SKM-1 (cell line): ENCODE results near the gene RBL1.
"Not testable (repeated sequence)": the region's sequence is repeated elsewhere in the genome, so short reads cannot be mapped to it uniquely, and the experiment has no call there.

Experiments
- DNase-seq: peaks from one replicate; lab custom pipeline; 2025; ENCODE audit not compliant: unreplicated experiment; lab: John Stamatoyannopoulos, UW

RBL1 gene

GRCh38 chr20:37075932-37076685 lies 19.7 kb downstream of the RBL1 start:
- no peak for DNase-seq

GRCh38 chr20:37072293-37073196 lies 23.3 kb downstream of the RBL1 start:
- DNase-seq = no peak

- DNase-seq = no peak
Measured at GRCh38 chr20:37071481-37071911, 24.3 kb downstream of the RBL1 start.

GRCh38 chr20:37069563-37069962 lies 26.2 kb downstream of the RBL1 start:
- DNase-seq = not testable (repeated sequence)

GRCh38 chr20:37066168-37066567 lies 29.6 kb downstream of the RBL1 start:
- no peak for DNase-seq

- DNase-seq = no peak
Measured at GRCh38 chr20:37055276-37055675, 40.5 kb downstream of the RBL1 start.

GRCh38 chr20:37053230-37053950 lies 42.4 kb downstream of the RBL1 start:
- DNase-seq = no peak

GRCh38 chr20:37042986-37043972 lies 52.5 kb downstream of the RBL1 start:
- no peak for DNase-seq

GRCh38 chr20:37039366-37039765 lies 56.4 kb downstream of the RBL1 start:
- not testable (repeated sequence) for DNase-seq

GRCh38 chr20:37032077-37032476 lies 63.7 kb downstream of the RBL1 start:
- DNase-seq = no peak

GRCh38 chr20:37020636-37021035 lies 75.2 kb downstream of the RBL1 start:
- no peak for DNase-seq

GRCh38 chr20:37012631-37013030 lies 83.2 kb downstream of the RBL1 start:
- DNase-seq = not testable (repeated sequence)

GRCh38 chr20:37011858-37012257 lies 83.9 kb downstream of the RBL1 start:
- not testable (repeated sequence) for DNase-seq

GRCh38 chr20:37011147-37011546 lies 84.7 kb downstream of the RBL1 start:
- DNase-seq = no peak

GRCh38 chr20:37007898-37008649 lies 87.7 kb downstream of the RBL1 start:
- DNase-seq = peak; percentile 55

- DNase-seq = peak; percentile 89
Measured at GRCh38 chr20:37005062-37005942, 90.5 kb downstream of the RBL1 start.

- not testable (repeated sequence) for DNase-seq
Measured at GRCh38 chr20:37001634-37002033, 94.2 kb downstream of the RBL1 start.

- not testable (repeated sequence) for DNase-seq
Measured at GRCh38 chr20:37000171-37000570, 95.6 kb downstream of the RBL1 start.
